ENCODE measurements around the gene WDR59. TPM values are rescaled to one million over a fixed set of nuclear protein-coding genes. Genes with fewer than 3 reads are reported as not detected.

Gene WDR59, protein sequence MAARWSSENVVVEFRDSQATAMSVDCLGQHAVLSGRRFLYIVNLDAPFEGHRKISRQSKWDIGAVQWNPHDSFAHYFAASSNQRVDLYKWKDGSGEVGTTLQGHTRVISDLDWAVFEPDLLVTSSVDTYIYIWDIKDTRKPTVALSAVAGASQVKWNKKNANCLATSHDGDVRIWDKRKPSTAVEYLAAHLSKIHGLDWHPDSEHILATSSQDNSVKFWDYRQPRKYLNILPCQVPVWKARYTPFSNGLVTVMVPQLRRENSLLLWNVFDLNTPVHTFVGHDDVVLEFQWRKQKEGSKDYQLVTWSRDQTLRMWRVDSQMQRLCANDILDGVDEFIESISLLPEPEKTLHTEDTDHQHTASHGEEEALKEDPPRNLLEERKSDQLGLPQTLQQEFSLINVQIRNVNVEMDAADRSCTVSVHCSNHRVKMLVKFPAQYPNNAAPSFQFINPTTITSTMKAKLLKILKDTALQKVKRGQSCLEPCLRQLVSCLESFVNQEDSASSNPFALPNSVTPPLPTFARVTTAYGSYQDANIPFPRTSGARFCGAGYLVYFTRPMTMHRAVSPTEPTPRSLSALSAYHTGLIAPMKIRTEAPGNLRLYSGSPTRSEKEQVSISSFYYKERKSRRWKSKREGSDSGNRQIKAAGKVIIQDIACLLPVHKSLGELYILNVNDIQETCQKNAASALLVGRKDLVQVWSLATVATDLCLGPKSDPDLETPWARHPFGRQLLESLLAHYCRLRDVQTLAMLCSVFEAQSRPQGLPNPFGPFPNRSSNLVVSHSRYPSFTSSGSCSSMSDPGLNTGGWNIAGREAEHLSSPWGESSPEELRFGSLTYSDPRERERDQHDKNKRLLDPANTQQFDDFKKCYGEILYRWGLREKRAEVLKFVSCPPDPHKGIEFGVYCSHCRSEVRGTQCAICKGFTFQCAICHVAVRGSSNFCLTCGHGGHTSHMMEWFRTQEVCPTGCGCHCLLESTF
- 100 to 1,000 TPM in 2 of 3 donors, 10 to 100 TPM in 1; 79.0 to 120 (median 107) TPM for polyA plus RNA-seq (ENCODE audit: insufficient read length in 3 of 3)
- long read RNA-seq, donor 1: 0 reads
- long read RNA-seq, donor 2, full-length matches to known transcripts: 4 of 12 reads
- long read RNA-seq, donor 2, partial matches to known transcripts: 8 of 12 reads
- long read RNA-seq, donor 2, other reads (novel, unspliced or antisense): 0 of 12 reads
- long read RNA-seq, donor 3, full-length matches to known transcripts: 5 of 5 reads
- long read RNA-seq, donor 3, partial matches to known transcripts: 0 of 5 reads
- long read RNA-seq, donor 3, other reads (novel, unspliced or antisense): 0 of 5 reads
- long read RNA-seq, donor 4, full-length matches to known transcripts: 1 of 1 reads
- long read RNA-seq, donor 4, partial matches to known transcripts: 0 of 1 reads
- long read RNA-seq, donor 4, other reads (novel, unspliced or antisense): 0 of 1 reads
- long read RNA-seq, donor 5, partial matches to known transcripts: 0 of 2 reads
- long read RNA-seq, donor 5, other reads (novel, unspliced or antisense): 0 of 2 reads
- long read RNA-seq, donor 6, full-length matches to known transcripts: 4 of 4 reads
- long read RNA-seq, donor 6, partial matches to known transcripts: 0 of 4 reads
- long read RNA-seq, donor 6, other reads (novel, unspliced or antisense): 0 of 4 reads
- long read RNA-seq, donor 7, full-length matches to known transcripts: 7 of 7 reads
- long read RNA-seq, donor 7, partial matches to known transcripts: 0 of 7 reads
- long read RNA-seq, donor 7, other reads (novel, unspliced or antisense): 0 of 7 reads
- long read RNA-seq, donor 8, partial matches to known transcripts: 22 of 22 reads
- long read RNA-seq, donor 8, other reads (novel, unspliced or antisense): 0 of 22 reads
- long read RNA-seq, donor 9, full-length matches to known transcripts: 8 of 17 reads
- long read RNA-seq, donor 9, partial matches to known transcripts: 9 of 17 reads
- long read RNA-seq, donor 9, other reads (novel, unspliced or antisense): 0 of 17 reads
- long read RNA-seq, donor 10, full-length matches to known transcripts: 9 of 15 reads
- long read RNA-seq, donor 10, partial matches to known transcripts: 6 of 15 reads
- long read RNA-seq, donor 10, other reads (novel, unspliced or antisense): 0 of 15 reads
- long read RNA-seq, donor 11, partial matches to known transcripts: 13 of 32 reads
- long read RNA-seq, donor 11, other reads (novel, unspliced or antisense): 17 of 32 reads
- long read RNA-seq, donor 12, partial matches to known transcripts: 12 of 13 reads
- long read RNA-seq, donor 12, other reads (novel, unspliced or antisense): 0 of 13 reads
- long read RNA-seq, donor 13, full-length matches to known transcripts: 5 of 5 reads
- long read RNA-seq, donor 13, partial matches to known transcripts: 0 of 5 reads
- long read RNA-seq, donor 13, other reads (novel, unspliced or antisense): 0 of 5 reads
- long read RNA-seq, donor 14: 0 reads
- long read RNA-seq, donor 15: 0 reads
- long read RNA-seq, donor 16, full-length matches to known transcripts: 6 of 33 reads
- long read RNA-seq, donor 16, partial matches to known transcripts: 27 of 33 reads
- long read RNA-seq, donor 16, other reads (novel, unspliced or antisense): 0 of 33 reads

DNA sequence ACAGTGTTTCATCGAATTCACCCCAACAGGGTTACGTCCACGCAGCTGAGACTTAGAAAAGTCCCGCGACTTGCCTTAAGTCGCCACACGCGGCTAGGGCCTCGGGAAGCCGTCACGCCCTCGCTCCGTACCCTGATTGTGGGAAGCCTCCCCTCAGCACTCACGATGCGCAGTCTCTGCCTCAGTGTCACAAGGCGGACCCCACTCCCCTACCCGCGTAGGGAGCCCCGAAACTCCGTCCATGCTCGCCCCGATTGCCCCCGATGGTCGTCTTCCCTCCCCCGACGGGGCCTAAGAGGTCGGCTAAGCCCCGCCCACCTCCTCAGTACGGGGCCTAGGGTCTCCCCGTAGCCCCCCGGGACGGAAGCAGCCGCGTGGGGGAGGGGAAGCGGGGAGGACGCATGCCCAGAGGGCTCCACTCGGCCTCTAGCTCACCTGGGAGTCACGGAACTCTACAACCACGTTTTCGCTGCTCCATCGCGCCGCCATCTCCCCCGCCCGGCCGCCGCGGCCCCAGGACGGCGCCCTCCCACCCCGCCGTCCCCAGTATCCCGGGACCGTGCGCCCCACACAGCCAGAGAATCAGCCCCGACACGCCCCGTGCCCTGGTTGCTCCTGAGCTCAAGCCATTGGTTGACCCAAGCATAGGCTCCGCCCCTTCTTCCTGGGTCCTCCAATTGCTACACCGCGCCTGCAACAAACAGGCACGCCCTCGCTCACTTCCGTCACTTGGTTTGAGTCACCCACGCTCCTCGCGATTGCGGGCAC is at the start of gene WDR59:
TSS of gene WDR59 (minus strand) at position 595 of the 768 bp plus-strand sequence. CDS start at position 489, 106 bp downstream.
- DNase-seq: peak; percentile 100

- DNase-seq: no peak
Observed at GRCh38 chr16:75032655-75033054, 47.7 kb upstream of the WDR59 start.

DNA sequence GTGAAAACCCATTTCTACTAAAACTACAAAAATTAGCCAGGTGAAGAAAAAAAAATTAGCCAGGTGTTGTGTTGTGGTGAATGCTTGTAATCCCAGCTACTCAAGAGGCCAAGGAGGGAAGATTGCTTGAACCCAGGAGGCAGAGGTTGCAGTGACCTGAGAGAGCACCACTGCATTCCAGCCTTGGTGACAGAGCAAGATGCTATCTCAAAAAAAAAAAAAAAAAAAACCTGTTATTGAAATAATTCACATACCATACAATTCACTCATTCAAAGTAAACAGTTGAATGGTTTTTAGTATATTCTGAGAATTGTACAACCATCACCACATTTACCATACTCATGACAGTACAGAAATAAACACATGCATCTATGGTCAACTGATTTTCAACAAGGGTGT is 44.9 kb upstream of the WDR59 start:
- DNase-seq: no peak

GRCh38 chr16:75028544-75029135 is 43.7 kb upstream of the WDR59 start:
- DNase-seq: no peak

DNA sequence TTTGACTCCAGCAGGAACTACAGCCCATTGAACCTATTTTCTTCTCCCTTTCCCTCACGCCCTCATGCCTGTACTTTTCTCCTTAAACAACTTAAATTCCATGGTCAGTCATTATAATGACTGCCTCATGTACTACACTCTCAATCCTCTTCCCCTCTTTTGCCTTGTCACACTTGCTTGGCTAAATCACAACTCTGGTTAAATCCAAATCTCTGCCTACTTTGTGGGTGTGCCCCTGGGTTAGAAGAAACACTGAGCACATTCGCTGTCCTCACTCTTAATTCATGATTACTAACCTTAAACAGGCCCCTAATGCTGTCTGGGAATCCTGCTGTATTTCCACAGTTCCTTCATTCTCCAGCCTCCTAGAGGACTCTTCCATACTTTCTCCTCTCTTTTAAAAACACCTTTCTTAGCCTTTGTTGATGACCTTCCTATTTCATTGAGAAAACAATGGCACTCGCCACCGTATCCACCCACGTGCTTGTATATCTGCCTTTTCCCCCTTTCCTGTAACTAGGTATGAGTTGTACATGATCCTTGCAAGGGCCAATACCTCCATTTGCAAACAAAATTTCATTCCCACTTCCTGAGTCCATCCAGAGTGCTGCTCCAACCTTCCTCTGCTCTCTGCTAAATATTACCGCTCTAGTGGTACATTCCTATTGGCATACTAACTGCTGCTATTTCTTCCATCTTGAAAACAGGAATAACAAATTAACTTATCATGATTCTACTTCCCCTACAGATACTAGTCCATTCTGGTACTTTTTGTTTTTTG is 42.8 kb upstream of the WDR59 start:
- no peak for DNase-seq

DNA sequence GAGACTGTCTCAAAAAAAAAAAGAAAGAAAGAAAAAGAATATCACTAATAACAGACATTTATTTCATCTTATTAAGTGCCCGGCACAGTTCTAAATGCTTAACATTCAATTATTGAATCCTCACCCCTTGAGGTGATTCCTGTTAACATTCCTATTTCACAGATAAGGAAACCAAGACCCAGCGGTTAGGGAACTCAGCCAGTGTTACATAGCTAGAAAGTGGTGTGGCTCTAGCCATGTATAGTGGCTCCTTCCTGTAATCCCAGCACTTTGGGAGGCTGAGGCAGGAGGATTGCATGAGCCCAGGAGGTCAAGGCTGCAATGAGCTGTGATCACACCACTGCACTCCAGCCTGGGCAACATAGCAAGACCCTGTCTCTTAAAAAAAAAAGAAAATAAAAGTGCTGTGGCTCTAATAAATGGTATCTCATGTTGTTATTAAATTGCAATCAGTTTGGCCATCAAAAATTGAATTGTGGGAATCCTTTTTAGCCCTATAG is 42.0 kb upstream of the WDR59 start:
- DNase-seq: no peak

- peak; percentile 20 for DNase-seq
Observed at GRCh38 chr16:75026239-75026891, 41.4 kb upstream of the WDR59 start.

GRCh38 chr16:75025761-75026160 is 40.8 kb upstream of the WDR59 start:
- no peak for DNase-seq

GRCh38 chr16:75024594-75024993 is 39.7 kb upstream of the WDR59 start:
- no peak for DNase-seq

GRCh38 chr16:75024182-75024581 is 39.3 kb upstream of the WDR59 start:
- no peak for DNase-seq

DNA sequence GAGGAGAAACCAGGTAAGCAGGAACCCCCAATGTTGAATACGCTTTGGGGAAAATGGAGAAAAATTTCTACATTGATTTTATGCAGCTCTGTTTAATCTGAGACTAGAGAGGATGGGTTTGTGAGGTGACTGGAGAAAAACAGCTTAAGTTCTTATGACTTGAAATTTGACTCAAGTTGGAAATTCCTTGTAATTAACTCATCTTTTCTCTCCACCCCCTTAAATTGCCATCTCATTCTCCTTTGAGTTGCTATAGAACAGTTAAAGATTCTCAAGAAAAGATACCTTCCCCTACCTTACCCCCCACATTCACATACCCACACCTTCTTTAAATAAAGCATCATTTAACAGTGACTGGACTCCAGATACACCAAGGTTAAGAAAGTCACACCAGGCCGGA is 38.1 kb upstream of the WDR59 start:
- no peak for DNase-seq

GRCh38 chr16:75022567-75022966 is 37.6 kb upstream of the WDR59 start:
- DNase-seq: no peak

- no peak for DNase-seq
Observed at GRCh38 chr16:75021410-75021809, 36.5 kb upstream of the WDR59 start.

GRCh38 chr16:75019586-75019985 is 34.7 kb upstream of the WDR59 start:
- DNase-seq: no peak

GRCh38 chr16:75019007-75019406 is 34.1 kb upstream of the WDR59 start:
- no peak for DNase-seq
